NB4 (cell line): Measurements from ENCODE around the gene TMEM38A.
"Not testable (repeated sequence)": the region's sequence is repeated elsewhere in the genome, so short reads cannot be mapped to it uniquely, and the experiment has no call there.

ENCODE experiments used
- DNase-seq: peaks from one replicate; pipeline ENCODE4 v3.0.0; 2010; ENCODE audit warnings: low read depth
- H3K4me3 ChIP-seq: one replicate; pipeline ENCODE4 v1.5.1; 2011; ENCODE audit warnings: mild to moderate bottlenecking, low read depth, low read length, moderate library complexity
- MYC ChIP-seq: IDR thresholded peaks from 2 replicates; pipeline ENCODE4 v1.6.1; 2011; ENCODE audit warnings: low read depth, low read length
- POLR2A ChIP-seq: IDR thresholded peaks from 2 replicates; pipeline ENCODE4 v1.6.1; 2011; ENCODE audit warnings: mild to moderate bottlenecking; ENCODE audit not compliant: insufficient read length; ENCODE audit errors: extremely low read depth
- TF ChIP-seq, protein P1 (sequence below): IDR thresholded peaks from one replicate; pipeline ENCODE4 v1.5.1; 2012; ENCODE audit warnings: low read depth, low read length
- TF ChIP-seq, protein P2 (sequence below): IDR thresholded peaks from 2 replicates; pipeline ENCODE4 v1.6.1; 2011; ENCODE audit warnings: low read depth, low read length

Gene TMEM38A

DNA sequence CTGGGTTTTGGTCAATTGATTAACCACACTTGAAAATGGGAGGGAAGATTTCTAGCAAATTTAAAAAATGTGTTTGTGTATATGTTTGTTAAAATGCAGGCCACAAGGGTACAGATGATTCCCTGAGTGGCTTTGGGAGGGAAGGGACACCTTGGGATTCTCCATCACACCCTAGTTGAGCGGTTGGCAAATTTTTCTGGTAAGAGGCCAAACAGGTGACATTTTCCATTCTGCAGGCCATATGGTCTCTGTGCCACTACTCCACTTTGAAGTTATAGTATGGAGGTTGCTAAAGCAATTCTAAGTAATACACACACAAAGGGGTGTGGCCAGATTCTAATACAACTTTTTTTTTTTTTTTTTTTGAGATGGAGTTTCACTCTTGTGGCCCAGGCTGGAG lies 20.0 kb upstream of the TMEM38A start:
- no peak overlapping the region for H3K4me3 ChIP-seq
- DNase-seq = no peak
- TF ChIP-seq, protein P1, sequence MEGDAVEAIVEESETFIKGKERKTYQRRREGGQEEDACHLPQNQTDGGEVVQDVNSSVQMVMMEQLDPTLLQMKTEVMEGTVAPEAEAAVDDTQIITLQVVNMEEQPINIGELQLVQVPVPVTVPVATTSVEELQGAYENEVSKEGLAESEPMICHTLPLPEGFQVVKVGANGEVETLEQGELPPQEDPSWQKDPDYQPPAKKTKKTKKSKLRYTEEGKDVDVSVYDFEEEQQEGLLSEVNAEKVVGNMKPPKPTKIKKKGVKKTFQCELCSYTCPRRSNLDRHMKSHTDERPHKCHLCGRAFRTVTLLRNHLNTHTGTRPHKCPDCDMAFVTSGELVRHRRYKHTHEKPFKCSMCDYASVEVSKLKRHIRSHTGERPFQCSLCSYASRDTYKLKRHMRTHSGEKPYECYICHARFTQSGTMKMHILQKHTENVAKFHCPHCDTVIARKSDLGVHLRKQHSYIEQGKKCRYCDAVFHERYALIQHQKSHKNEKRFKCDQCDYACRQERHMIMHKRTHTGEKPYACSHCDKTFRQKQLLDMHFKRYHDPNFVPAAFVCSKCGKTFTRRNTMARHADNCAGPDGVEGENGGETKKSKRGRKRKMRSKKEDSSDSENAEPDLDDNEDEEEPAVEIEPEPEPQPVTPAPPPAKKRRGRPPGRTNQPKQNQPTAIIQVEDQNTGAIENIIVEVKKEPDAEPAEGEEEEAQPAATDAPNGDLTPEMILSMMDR = no peak
- TF ChIP-seq, protein P2, sequence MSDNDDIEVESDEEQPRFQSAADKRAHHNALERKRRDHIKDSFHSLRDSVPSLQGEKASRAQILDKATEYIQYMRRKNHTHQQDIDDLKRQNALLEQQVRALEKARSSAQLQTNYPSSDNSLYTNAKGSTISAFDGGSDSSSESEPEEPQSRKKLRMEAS = no peak
- TF ChIP-seq POLR2A = no peak
- TF ChIP-seq MYC = no peak

DNA sequence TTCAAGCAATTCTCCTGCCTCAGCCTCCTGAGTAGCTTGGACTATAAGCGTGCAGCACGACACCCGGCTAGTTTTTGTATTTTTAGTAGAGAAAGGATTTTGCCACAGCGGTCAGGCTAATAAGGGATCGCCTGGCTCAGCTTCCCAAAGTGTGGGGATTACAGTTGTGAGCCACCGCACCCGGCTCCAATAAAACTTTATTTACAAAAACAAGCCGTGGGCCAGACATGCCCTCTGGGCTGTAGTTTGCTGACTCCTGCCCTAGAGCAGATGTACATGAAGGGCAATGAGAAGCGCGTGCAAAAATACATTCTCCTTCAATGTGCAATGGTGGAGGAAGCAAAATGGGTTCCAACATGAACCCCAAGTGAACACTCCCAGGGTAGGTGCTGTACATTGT lies 19.2 kb upstream of the TMEM38A start:
- DNase-seq = no peak
- TF ChIP-seq, protein P2 = no peak
- TF ChIP-seq POLR2A (no peak), MYC (no peak)
- TF ChIP-seq, protein P1 = no peak
- no peak overlapping the region for H3K4me3 ChIP-seq

DNA sequence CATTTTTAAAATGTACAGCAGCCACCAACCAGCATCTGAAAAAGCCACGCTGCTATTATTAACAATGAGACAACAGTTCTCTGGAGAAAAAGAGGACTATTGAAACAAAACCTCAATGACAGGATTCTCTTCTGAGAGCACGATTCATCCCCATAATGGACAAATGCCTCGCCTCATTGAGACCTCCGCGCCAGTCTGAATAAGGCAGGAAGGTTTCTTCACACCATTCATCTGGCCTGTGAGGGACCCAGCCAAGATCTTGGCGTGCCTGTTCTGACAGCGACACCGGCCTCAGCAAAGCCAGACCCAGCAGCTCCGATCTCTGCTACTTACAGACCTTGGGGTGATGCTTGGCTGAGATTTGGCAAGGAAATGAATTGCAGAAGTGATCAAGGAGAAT lies 15.8 kb upstream of the TMEM38A start:
- H3K4me3 ChIP-seq = no peak overlapping the region
- DNase-seq = no peak
- no peak for TF ChIP-seq POLR2A
- TF ChIP-seq, protein P2 = no peak
- no peak for TF ChIP-seq MYC
- TF ChIP-seq, protein P1 = no peak

DNA sequence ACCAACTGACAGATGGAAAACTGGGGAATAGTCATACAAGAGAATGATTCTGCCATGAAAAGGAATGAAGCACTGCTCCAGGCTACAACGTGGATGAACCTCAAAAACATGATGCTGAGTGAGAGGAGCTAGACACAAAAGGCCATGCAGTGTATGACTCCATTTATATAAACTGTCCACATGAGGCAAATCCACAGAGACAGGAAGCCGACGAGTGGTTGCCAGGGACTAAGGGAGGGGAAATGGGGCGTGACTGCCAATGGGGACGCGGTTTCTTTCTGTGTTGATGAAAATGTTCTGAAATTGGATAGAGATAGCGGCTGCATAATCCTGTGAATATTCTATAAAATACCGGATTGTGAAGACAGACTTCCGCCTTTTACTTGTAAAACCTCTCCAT lies 11.2 kb upstream of the TMEM38A start:
- TF ChIP-seq MYC = no peak
- no peak for TF ChIP-seq POLR2A
- TF ChIP-seq, protein P2 = no peak
- TF ChIP-seq, protein P1 = no peak
- no peak for DNase-seq
- H3K4me3 ChIP-seq = no peak overlapping the region

DNA sequence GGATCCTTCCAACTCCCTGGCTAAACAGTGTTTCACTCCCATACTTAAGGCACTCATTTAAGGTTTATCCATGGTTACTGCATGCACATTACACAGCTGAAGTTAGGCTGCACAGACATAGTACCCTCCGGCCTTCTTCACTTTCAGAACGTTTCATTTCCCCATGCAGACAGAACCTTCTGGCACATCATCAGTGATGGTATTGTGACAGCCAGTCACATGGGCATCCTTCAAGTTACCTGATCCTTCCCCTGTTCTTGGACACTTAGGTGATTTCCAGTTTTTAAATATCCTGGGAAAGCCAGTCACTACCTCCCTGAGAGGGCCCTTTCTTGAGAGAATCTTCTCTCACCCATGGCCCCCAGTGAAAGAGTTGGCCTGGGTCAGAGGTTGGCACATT lies 10.1 kb upstream of the TMEM38A start:
- TF ChIP-seq MYC = no peak
- no peak for TF ChIP-seq POLR2A
- TF ChIP-seq, protein P2 = no peak
- TF ChIP-seq, protein P1 = no peak
- no peak for DNase-seq
- no peak overlapping the region for H3K4me3 ChIP-seq

DNA sequence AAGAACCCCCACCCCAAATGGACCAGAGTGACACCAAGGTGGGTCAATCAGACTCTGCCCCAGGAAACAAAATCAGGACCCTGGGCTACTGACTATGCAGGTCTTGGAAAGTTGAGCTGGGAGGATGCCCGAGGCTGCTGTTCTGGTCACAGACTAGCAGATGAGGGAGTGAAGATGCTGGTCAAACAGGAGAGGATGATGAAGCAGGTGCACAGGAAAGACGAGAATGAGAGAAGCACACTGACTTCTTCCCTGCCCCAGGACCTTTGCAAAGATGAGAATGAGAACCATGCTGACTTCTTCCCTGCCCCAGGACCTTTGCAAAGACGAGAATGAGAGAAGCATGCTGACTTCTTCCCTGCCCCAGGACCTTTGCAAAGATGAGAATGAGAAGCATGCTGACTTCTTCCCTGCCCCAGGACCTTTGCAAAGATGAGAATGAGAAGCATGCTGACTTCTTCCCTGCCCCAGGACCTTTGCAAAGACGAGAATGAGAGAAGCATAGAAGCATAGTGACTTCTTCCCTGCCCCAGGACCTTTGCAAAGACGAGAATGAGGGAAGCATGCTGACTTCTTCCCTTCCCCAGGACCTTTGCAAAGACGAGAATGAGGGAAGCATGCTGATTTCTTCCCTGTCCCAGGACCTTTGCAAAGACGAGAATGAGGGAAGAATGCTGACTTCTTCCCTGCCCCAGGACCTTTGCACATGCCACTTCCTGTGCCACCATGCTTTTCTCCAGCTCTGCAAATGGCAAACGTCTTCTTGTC lies 9.3 kb upstream of the TMEM38A start:
- DNase-seq, H3K4me3 ChIP-seq: not testable (repeated sequence)
